SK-MEL-5 (cell line): Measurements from ENCODE around the gene MDM4. TPM values are rescaled to one million over a fixed set of nuclear protein-coding genes. Genes with fewer than 3 reads are reported as not detected.
A peak's percentile ranks its signal among the peaks of the same experiment; 100 is the strongest.
"Not testable (repeated sequence)": the region's sequence is repeated elsewhere in the genome, so short reads cannot be mapped to it uniquely, and the experiment has no call there.

Experiments used
- DNase-seq: peaks from one replicate; pipeline ENCODE4 v3.0.0-alpha.2; 2016; ENCODE audit warnings: low read depth, low spot score
- in situ Hi-C: cut with HindIII; loops from 2 replicates; pipeline ENCODE4 v1.10.0; 2016; ENCODE audit warnings: low sequenced_read_pairs, high pct_unique_total_duplicates, low pct_unique_long_range_greater_than_20kb
- total RNA-seq: library from RNA; depleted of rRNA; stranded (reverse); fragments of >200 nt; shearing (Covaris generic); gene quantifications from 2 replicates; pipeline ENCODE4 v1.2.3, GENCODE V29; 2014

The MDM4 gene
- total RNA-seq, 1 experiment from 2014 or later = 15.8 TPM

DNA sequence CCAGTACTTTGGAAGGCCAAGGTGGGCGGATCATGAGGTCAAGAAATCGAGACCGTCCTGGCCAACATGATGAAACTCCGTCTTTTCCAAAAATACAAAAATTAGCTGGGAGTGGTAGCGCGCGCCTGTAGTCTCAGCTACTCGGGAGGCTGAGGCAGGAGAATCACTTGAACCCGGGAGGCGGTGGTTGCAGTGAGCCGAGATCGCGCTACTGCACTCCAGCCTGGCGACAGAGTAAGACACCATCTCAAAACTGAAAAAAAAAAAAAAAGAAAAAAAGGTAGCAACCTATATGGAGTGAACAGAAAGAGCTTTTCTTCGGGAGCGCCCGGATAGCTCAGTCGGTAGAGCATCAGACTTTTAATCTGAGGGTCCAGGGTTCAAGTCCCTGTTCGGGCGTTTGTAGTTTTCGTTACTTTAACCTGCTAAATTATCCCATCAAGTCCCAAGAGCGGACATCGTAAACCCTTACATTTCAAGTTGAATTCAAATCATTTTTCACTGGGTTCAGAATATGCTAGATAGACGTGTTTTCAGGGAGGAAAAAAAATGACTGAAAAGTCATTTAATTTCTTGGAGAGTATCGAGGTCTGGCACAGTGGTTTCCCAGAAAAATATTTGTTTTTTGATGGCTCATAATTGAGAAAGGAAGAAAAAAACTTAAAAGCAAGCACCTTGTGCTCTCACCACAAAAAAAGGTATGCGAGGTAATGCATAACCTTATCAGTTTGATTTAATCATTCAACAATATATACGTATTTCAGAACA, 9.8 kb upstream of the MDM4 start:
- in situ Hi-C loops = no loop called here
- DNase-seq = peak; percentile 94

DNA sequence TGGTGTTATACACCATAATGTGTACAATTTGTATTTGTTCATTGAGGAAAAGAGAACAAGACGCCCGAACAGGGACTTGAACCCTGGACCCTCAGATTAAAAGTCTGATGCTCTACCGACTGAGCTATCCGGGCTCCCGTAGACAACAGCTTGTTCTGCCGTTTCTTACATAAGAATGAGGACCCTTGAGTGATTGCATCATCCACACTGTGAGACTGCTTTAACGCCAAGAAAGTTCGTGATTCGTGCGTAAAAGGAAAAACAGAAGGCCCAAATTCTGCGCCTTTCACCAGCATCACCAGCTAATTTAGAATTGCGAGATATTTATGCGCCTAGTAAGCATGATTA, 9.3 kb upstream of the MDM4 start:
- peak; percentile 94 for DNase-seq
- in situ Hi-C loops = no loop called here

DNA sequence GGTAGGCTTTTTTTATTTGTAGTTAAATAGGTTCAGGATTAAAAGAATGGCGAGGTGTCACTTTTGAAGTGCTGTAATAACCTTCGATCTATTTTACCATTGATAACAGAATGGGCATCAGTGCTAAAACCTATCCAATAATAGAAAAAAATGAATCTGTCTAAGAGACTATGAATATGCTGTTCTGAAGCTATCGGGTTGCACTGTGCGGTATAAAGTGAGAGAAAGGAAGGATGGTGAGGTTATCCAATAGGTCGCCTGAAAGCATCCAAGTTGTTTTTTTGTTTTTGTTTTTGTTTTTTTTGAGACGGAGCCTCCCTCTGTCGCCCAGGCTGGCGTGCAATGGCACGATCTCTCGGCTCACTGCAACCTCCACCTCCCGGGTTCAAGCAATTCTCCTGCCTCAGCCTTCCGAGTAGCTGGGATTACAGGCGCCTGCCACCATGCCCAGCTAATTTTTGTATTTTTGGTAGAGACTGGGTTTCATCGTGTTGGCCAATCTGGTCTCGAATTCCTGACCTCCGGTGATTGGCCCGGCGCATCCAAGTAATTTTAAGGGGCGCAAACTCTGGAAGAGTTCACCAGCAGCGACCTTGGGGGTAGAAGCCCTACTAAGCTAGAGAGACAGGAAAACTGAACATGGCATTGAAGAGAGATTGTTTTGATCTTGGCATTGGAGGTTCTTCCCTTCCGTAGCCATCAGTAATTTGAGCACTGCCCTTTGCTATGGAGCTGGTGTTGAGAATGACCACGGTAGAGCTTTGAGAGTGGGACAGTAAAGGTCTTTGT, 8.7 kb upstream of the MDM4 start:
- DNase-seq = peak; percentile 87
- in situ Hi-C loops = no loop called here

DNA sequence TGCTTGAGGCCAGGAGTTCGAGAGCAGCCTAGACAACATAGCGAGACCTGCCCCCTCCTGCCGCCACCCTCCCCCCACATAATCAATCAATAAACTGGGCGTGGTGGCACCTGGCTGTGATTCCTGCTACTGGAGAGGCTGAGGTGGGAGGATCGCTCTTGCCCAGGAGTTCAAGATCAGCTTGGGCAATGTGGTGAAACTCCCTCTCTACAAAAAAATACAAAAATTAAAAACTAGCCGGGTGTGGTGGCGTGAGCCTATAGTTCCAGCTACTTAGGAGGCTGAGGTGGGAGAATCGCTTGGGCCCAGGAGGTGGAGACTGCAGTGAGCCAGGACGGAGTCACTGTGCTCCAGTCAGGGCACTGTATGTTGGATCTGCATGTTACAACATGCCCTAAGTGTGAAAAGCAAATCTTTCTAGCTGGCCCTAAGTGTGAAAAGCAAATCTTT, 7.0 kb upstream of the MDM4 start:
- DNase-seq = no peak
- in situ Hi-C loops = no loop called here

DNA sequence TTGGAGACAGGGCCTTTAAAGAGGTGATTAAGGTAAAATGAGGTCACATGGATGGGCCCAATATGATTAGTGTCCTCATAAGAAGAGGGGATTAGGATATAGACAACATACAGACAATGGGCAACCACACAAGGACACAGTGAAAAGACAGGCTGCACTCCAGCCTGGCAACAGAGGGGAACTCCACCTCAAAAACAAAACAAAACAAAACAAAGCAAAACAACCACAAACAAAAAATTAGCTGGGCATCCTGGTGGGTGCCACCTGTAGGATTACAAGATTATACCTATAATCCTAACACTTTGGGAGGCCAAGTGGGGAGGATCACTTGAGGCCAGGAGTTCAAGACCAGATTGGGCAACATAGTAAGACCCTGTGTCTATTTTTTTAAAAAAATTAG, 4.8 kb upstream of the MDM4 start:
- in situ Hi-C loops = no loop called here
- no peak for DNase-seq

DNA sequence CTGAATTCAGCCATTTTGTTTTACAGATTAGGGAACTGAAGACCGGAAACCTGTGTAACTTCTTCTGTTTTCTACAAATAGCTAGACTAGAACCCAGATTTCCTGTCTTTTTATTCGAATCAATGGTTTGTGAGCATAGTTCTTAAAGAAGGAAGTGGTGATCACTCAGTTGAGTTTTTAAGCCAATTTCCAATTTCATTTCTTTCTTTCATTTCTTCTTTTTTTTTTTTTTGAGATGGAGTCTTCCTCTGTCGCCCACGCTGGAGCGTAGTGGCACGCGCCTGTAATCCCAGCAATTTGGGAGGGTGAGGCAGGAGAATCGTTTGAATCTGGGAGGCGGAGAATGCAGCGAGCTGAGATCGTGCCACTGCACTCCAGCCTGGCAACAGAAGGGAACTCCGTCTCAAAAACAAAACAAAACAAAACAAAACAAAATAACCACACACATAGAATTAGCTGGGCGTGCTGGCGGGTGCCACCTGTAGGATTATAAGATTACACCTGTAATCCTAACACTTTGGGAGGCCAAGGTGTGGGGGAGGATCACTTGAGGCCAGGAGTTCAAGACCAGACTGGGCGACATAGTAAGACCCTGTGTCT, 3.0 kb upstream of the MDM4 start:
- in situ Hi-C loops = no loop called here
- no peak for DNase-seq

DNA sequence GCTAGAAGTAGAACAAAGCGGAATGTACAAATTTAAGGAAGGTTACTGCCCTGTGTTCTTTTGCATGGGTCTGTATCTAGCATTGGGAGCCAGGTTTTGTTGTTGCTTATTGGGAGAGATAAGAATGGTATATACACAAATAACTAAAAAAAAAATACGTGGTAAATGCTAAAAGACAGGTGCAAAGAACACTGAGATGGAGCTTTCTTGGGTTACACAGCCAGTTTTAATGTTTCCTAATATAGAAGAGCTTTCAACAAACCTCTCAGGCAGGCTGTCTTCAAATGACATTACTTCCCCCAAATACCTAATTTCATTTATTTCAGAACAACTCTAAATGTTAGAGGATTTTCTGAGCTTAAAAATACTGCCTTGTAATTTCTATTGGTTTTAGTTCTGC, 1.4 kb upstream of the MDM4 start:
- no peak for DNase-seq
- in situ Hi-C loops = no loop called here

DNA sequence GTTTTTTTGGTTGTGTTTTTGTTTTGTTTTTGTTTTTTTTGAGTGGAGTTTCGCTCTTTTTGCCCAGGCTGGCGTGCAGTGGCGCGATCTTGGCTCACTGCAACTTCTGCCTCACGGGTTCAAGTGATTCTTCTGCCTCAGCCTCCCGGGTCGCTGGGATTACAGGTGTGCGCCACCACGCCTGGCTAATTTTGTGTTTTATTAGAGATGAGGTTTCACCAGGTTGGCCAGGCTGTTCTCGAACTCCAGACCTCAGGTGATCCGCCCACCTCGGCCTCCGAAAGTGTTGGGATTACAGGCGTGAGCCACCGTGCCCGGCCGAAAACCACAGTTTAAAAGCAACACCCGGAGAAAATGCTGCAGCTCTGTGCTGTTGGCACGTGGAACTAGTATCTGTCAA, 1.2 kb downstream of the MDM4 start:
- in situ Hi-C loops, DNase-seq: not testable (repeated sequence)

DNA sequence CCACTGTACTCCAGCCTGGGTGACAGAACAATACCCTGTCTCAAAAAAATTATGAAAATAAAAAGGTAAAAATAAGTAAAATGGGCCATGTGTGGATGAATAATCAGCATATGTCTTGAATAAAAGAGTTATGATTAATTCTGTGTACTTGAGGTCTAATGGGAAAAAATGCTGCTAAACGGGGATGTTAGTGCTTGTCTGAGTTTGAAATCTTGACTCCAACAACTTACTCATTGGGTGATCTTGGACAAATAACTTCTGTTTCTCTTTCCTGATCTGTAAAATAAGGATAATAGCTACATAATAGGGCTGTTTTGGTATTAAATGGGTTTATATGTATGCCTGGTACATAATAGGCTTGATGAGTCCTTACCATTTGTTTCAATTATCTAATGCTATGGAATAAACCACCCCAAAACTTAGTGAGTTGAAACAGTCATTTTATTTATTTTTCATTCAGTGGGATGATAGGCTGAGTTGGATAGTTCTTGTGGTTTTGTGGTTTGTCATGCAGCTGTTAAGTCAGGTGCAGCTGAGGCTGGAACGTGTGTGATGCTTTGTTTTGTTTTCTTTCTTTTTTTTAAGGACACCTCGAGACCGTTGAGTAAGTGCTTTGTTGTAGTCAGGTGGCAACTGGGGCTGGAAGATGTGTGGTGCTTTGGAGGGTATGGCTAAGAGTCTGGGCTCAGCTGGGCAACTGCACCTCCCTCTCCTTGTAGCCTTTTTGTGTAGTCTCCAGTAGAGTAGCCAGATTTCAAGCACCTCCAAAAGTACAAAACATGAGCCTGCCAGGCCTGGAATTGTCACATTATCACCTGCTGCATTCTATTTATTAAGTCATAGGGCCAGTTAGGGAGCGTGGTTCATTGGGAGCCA, 4.9 kb downstream of the MDM4 start:
- DNase-seq = peak; percentile 48
- in situ Hi-C loops = no loop called here

DNA sequence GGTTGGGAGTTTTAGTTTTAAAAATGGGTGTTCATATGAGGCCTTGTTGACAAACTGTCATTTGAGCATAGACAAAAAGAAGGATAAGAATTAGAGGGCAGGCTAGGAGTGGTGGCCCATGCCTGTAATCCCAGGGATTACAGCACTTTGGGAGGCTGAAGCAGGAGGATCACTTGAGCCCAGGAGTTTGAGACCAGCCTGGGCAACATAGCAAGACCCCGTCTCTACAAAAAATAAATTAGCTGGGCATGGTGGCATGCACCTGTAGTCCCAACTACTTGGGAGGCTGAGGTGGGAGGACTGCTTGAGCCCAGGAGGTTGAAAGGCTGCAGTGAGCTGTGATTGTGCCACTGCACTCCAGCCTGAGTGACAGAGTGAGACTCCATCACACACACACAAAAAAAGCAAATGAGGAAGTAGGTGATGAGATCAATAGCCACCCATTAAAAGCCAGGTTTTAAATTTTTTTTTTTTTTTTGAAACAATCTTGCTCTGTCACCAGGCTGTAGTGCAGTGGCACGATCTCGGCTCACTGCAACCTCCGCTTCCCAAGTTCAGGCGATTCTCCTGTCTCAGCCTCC, 5.8 kb downstream of the MDM4 start:
- in situ Hi-C loops, DNase-seq: not testable (repeated sequence)

DNA sequence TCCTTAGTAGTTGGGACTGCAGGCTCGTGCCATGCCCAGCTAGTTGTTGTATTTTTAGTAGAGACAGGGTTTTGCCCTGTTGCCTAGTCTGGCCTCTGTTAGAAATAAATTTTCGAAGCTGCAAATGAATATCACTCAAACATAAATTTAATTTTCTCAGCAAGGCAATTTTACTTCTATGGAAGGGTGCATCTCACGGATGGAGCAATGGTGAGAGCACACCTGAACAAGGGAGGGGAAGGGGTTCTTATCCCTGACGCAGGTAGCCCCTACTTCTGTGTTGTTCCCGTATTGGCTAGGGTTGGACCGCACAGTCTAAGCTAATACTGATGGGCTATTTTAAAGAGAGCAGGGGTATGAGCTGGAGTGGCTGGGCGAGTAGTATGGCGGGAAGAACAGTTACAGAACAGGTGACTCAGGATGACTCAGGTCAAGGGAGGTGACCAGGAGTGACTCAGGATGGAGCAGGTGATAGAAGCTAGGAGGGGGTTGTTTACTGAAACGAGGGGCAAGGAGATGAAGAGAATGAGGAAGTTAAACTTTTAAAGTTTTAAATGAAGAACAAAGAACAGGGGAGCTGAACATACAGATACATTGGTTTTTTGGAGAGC, 7.5 kb downstream of the MDM4 start:
- in situ Hi-C loops = no loop called here
- DNase-seq = no peak

DNA sequence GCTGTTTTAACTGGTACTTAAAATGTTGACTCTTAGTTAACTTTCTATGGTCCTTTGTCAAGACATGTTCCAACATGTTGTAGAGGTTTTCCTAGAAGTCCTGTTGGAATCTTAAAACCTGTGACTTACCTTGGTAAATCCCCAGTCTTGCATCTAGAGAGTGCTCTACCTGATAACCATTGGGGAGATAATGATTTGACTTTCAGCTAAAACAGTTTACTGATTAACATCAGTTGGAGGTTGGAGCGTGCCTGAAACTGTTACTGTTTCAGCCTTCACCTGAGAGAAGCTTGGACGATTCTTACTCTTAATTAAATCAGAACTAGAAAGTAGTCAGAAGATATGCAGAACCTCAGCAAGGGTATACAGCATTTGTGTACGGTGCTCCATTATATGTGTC, 8.8 kb downstream of the MDM4 start:
- in situ Hi-C loops = no loop called here
- no peak for DNase-seq

DNA sequence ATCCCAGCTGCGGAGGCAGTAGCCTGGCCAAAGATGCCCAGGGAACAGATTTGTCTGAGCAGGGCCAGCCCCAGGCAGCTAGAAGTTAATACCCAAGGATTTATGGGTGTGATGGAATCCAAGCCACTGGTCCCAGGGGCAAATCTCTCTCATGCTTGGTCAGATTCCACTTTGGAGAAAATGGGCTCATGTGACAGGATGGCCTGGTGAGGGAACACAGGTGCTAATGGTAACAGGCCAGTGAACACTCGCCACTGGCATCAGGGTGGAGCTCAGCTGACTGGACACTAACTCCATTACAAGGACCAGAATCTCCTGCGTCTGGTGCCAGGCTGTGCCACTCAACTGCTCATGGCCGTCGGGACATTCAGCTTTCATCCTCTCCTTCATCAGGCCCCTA, 12.0 kb downstream of the MDM4 start:
- in situ Hi-C loops = no loop called here
- DNase-seq = no peak

DNA sequence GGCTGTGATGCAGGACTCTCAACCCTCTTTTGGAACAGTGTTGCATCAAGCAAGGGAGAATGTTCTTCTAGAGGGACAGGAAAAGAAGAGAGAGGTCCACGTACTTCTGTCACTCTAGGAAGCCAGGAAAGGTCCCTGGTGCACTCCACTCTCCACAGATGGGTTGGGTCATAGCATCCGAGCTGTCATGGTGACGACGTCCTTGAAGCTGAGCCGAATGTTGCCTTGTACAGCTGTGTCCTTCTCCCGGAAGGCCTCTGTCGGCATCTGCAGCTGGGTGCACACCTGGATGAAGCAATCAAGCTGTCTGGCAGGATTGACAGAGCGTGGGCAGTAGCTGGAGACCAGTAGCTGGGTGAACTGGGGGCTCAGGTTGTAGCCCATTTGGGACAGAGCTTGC, 12.5 kb downstream of the MDM4 start:
- no peak for DNase-seq
- in situ Hi-C loops = no loop called here

DNA sequence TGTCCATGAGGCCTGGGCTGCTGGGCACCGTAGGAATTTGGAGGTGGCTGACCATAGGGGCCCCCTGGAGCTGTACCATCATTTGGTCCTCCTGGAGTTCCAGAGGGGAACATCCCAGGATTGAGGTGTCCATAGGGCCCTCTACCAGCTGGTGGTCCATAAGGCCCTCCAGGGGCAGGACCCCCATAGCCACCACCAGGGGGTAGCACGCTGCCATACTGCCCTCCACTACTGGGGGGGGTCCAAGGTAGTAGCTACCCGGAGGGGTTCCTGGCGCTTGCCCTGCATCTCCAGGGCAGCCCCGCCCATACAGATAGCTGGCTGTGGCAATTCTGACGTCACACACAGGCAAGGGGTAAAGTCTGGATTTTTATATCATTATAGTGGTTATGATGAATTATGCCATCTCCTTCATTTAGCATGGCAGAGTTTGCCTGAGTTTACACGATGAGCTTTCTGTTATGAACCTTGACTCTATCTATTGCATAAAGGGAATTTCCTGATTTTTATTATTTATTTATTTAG, 13.2 kb downstream of the MDM4 start:
- DNase-seq = no peak
- in situ Hi-C loops = no loop called here

DNA sequence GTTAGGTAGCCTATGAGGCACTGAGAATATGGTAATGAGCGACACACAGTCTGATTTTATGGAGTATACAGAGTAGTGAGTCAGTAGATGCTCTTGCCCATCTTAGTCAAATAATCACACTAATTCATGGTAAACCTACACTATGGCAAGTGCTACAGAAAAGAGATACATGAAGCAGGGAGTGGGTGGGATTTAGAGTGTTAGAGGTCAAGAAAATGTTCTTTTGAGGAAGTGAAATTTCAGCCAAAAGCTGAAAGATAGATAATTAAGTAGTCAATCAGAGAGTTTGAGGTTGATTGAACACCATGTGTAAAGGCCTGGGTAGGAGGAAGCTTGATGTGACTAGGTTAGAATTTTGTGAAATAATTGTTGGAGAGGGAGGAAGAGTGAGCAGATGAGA, 14.7 kb downstream of the MDM4 start:
- DNase-seq = no peak
- in situ Hi-C loops = no loop called here

DNA sequence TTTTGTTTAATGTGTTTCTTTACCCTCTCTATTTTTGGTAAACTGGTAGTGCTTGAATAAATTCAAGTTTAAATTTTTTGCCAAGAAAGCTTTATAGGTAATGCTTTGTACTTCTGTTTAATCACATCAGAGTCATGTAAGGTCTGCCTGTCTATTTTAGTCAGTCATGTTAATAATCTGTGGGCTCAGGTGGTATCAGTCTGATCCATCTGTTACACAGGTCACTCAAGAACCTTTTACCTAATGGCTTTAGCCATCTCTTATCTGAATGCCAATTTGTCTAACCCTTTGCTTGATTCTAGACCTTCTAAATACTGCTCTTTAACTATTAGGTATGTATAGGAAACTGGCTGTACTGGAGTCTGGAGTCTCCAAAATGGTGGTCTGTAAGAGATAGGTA, 16.6 kb downstream of the MDM4 start:
- in situ Hi-C loops = no loop called here
- no peak for DNase-seq
